ENCODE measurements around the gene TFPI.

- TF ChIP-seq CTCF (IDR thresholded peaks at IDR 0.05) (no peak), JUN (CRISPR knock-in tag; IDR thresholded peaks at IDR 0.05) (no peak), ELF4 (CRISPR knock-in tag; IDR thresholded peaks at IDR 0.05; ENCODE audit: low read depth) (no peak), ATF2 (CRISPR knock-in tag; IDR thresholded peaks at IDR 0.05; ENCODE audit: borderline replicate concordance, low read depth) (no peak), IRF2 (CRISPR knock-in tag; IDR thresholded peaks at IDR 0.05; ENCODE audit: borderline replicate concordance, low read depth) (no peak), SP1 (CRISPR knock-in tag; conservative IDR thresholded peaks at IDR 0.05) (no peak), ZMAT4 (CRISPR knock-in tag; IDR thresholded peaks at IDR 0.05) (no peak), HMGXB4 (CRISPR knock-in tag; IDR thresholded peaks at IDR 0.05) (no peak), ATF3 (CRISPR knock-in tag; conservative IDR thresholded peaks at IDR 0.05) (no peak)
- TF ChIP-seq, protein P1, sequence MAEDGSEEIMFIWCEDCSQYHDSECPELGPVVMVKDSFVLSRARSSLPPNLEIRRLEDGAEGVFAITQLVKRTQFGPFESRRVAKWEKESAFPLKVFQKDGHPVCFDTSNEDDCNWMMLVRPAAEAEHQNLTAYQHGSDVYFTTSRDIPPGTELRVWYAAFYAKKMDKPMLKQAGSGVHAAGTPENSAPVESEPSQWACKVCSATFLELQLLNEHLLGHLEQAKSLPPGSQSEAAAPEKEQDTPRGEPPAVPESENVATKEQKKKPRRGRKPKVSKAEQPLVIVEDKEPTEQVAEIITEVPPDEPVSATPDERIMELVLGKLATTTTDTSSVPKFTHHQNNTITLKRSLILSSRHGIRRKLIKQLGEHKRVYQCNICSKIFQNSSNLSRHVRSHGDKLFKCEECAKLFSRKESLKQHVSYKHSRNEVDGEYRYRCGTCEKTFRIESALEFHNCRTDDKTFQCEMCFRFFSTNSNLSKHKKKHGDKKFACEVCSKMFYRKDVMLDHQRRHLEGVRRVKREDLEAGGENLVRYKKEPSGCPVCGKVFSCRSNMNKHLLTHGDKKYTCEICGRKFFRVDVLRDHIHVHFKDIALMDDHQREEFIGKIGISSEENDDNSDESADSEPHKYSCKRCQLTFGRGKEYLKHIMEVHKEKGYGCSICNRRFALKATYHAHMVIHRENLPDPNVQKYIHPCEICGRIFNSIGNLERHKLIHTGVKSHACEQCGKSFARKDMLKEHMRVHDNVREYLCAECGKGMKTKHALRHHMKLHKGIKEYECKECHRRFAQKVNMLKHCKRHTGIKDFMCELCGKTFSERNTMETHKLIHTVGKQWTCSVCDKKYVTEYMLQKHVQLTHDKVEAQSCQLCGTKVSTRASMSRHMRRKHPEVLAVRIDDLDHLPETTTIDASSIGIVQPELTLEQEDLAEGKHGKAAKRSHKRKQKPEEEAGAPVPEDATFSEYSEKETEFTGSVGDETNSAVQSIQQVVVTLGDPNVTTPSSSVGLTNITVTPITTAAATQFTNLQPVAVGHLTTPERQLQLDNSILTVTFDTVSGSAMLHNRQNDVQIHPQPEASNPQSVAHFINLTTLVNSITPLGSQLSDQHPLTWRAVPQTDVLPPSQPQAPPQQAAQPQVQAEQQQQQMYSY (CRISPR knock-in tag; IDR thresholded peaks at IDR 0.05), result no peak
- TF ChIP-seq, protein P2, sequence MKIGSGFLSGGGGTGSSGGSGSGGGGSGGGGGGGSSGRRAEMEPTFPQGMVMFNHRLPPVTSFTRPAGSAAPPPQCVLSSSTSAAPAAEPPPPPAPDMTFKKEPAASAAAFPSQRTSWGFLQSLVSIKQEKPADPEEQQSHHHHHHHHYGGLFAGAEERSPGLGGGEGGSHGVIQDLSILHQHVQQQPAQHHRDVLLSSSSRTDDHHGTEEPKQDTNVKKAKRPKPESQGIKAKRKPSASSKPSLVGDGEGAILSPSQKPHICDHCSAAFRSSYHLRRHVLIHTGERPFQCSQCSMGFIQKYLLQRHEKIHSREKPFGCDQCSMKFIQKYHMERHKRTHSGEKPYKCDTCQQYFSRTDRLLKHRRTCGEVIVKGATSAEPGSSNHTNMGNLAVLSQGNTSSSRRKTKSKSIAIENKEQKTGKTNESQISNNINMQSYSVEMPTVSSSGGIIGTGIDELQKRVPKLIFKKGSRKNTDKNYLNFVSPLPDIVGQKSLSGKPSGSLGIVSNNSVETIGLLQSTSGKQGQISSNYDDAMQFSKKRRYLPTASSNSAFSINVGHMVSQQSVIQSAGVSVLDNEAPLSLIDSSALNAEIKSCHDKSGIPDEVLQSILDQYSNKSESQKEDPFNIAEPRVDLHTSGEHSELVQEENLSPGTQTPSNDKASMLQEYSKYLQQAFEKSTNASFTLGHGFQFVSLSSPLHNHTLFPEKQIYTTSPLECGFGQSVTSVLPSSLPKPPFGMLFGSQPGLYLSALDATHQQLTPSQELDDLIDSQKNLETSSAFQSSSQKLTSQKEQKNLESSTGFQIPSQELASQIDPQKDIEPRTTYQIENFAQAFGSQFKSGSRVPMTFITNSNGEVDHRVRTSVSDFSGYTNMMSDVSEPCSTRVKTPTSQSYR (CRISPR knock-in tag; IDR thresholded peaks at IDR 0.05), result no peak
- TF ChIP-seq, protein P3, sequence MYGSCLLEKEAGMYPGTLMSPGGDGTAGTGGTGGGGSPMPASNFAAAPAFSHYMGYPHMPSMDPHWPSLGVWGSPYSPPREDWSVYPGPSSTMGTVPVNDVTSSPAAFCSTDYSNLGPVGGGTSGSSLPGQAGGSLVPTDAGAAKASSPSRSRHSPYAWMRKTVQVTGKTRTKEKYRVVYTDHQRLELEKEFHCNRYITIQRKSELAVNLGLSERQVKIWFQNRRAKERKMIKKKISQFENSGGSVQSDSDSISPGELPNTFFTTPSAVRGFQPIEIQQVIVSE (CRISPR knock-in tag; IDR thresholded peaks at IDR 0.05; ENCODE audit: borderline replicate concordance), result no peak
- TF ChIP-seq, protein P4, sequence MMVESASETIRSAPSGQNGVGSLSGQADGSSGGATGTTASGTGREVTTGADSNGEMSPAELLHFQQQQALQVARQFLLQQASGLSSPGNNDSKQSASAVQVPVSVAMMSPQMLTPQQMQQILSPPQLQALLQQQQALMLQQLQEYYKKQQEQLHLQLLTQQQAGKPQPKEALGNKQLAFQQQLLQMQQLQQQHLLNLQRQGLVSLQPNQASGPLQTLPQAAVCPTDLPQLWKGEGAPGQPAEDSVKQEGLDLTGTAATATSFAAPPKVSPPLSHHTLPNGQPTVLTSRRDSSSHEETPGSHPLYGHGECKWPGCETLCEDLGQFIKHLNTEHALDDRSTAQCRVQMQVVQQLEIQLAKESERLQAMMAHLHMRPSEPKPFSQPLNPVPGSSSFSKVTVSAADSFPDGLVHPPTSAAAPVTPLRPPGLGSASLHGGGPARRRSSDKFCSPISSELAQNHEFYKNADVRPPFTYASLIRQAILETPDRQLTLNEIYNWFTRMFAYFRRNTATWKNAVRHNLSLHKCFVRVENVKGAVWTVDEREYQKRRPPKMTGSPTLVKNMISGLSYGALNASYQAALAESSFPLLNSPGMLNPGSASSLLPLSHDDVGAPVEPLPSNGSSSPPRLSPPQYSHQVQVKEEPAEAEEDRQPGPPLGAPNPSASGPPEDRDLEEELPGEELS (CRISPR knock-in tag; IDR thresholded peaks at IDR 0.05), result no peak
- TF ChIP-seq, protein P5, sequence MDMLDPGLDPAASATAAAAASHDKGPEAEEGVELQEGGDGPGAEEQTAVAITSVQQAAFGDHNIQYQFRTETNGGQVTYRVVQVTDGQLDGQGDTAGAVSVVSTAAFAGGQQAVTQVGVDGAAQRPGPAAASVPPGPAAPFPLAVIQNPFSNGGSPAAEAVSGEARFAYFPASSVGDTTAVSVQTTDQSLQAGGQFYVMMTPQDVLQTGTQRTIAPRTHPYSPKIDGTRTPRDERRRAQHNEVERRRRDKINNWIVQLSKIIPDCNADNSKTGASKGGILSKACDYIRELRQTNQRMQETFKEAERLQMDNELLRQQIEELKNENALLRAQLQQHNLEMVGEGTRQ (CRISPR knock-in tag; IDR thresholded peaks at IDR 0.05), result no peak
These were observed 132.0 kb downstream of the TFPI start for GRCh38 chr2:187422282-187422681.
